IMR-90 (cell line): Measurements from ENCODE around the gene NCOA7.

ENCODE experiments used
- CEBPB ChIP-seq: IDR thresholded peaks from 2 replicates; pipeline ENCODE4 v1.6.1; 2012; ENCODE audit warnings: low read depth, low read length, improper control_type of control experiment
- CTCF ChIP-seq: conservative IDR thresholded peaks from 2 replicates; pipeline ENCODE4 v1.5.1; 2012; ENCODE audit warnings: mild to moderate bottlenecking, low read depth, low read length, improper control_type of control experiment
- NFE2L2 ChIP-seq: fragments of 150-350 bp; IDR thresholded peaks from 2 replicates; pipeline ENCODE4 v1.6.1; 2016; ENCODE audit warnings: low read depth, mild to moderate bottlenecking, low read length
- POLR2A ChIP-seq: IDR thresholded peaks from 2 replicates; pipeline ENCODE4 v1.6.1; 2012; ENCODE audit warnings: mild to moderate bottlenecking, low read depth, low read length
- RAD21 ChIP-seq: IDR thresholded peaks from 2 replicates; pipeline ENCODE4 v1.6.1; 2012; ENCODE audit warnings: low read length, improper control_type of control experiment

- peak; percentile 95 for TF ChIP-seq CEBPB
- no peak for TF ChIP-seq CTCF
- TF ChIP-seq POLR2A, result no peak
- no peak for TF ChIP-seq RAD21
- no peak for TF ChIP-seq NFE2L2
Measured at GRCh38 chr6:125944434-125944816, 153.7 kb downstream of the NCOA7 start.
